Endothelial cell of umbilical vein (primary cell): ENCODE measurements around the gene FANCC. TPM values are rescaled to one million over a fixed set of nuclear protein-coding genes. Genes with fewer than 3 reads are reported as not detected.

Experiments
- BruUV-seq: library from RNA; stranded (reverse); fragments of 400-500 nt; replicated peaks from 2 replicates; lab custom pipeline; 2021; lab: Mats Ljungman, UMichigan
- CTCF ChIA-PET: fragments of 300-600, 350-600 bp; sonication (Branson Sonifier 250); formaldehyde crosslinking; loops from one replicate; lab custom pipeline; 2021; ENCODE audit warnings: antibody characterized with exemption, inconsistent platforms; lab: Charles Lee
- POLR2A ChIA-PET: fragments of 300-600, 350-600 bp; sonication (Branson Sonifier 250); formaldehyde crosslinking; loops from one replicate; lab custom pipeline; 2021; ENCODE audit warnings: antibody characterized with exemption, inconsistent platforms; lab: Charles Lee
- DNase-seq: peaks from one replicate; pipeline ENCODE4 v3.0.0-alpha.2; 2011; ENCODE audit warnings: low read depth, low spot score
- FAIRE-seq: peaks from 2 replicates; lab custom pipeline; 2011; peaks lifted over from hg19 to GRCh38; lab: Jason Lieb, UNC
- H2AFZ ChIP-seq: 2 replicates; pipeline ENCODE4 v1.6.0; 2012; ENCODE audit warnings: low read depth, low read length, control low read depth, inconsistent platforms
- H3K27ac ChIP-seq: 2 replicates; pipeline ENCODE4 v1.5.1; 2011; ENCODE audit warnings: low read depth, mild to moderate bottlenecking, control low read depth, low read length, moderate library complexity; ENCODE audit not compliant: insufficient read depth
- H3K27me3 ChIP-seq, 2 experiments: 2 replicates each; pipeline versions ENCODE4 v1.6.0 to v1.6.1; 2011; ENCODE audit warnings: low read length in 2 of 2, mixed read lengths in 1 of 2; ENCODE audit not compliant: control insufficient read depth in 2 of 2, insufficient read depth in 2 of 2
- H3K36me3 ChIP-seq, 2 experiments: 2 replicates in 1 of 2; 3 replicates in 1 of 2; pipeline ENCODE4 v1.5.1; 2011; ENCODE audit warnings: low read length in 2 of 2, mild to moderate bottlenecking in 1 of 2, moderate library complexity in 1 of 2; ENCODE audit not compliant: control insufficient read depth in 2 of 2, insufficient read depth in 2 of 2; ENCODE audit errors: extremely low read depth in 1 of 2
- H3K4me1 ChIP-seq: 3 replicates; pipeline ENCODE4 v1.5.1; 2011; ENCODE audit warnings: mild to moderate bottlenecking, low read length; ENCODE audit not compliant: control insufficient read depth, insufficient read depth; ENCODE audit errors: extremely low read depth
- H3K4me2 ChIP-seq: 2 replicates; pipeline ENCODE4 v1.6.1; 2011; ENCODE audit warnings: low read length, control low read depth, mixed read lengths; ENCODE audit not compliant: insufficient read depth
- H3K4me3 ChIP-seq, 3 experiments: fragments of 200-600 bp in 1 of 3; sonication (generic), shearing (Covaris generic) in 1 of 3; replicated peaks in 1 of 3; 2 replicates each; pipeline ENCODE4 v1.5.1; 2011 to 2016; ENCODE audit warnings: control low read depth in 3 of 3, low read length in 3 of 3, mild to moderate bottlenecking in 2 of 3, inconsistent platforms in 1 of 3, low read depth in 1 of 3, moderate library complexity in 1 of 3; ENCODE audit not compliant: insufficient read depth in 1 of 3
- H3K79me2 ChIP-seq: 2 replicates; pipeline ENCODE4 v1.6.0; 2012; ENCODE audit warnings: low read length, inconsistent platforms; ENCODE audit not compliant: control insufficient read depth, insufficient read depth
- H3K9ac ChIP-seq: replicated peaks from 2 replicates; pipeline ENCODE3; 2011; ENCODE audit warnings: low read length, control low read depth; ENCODE audit not compliant: insufficient read depth; ENCODE audit errors: extremely low read depth
- H3K9me1 ChIP-seq: replicated peaks from 3 replicates; pipeline ENCODE4 v1.6.0; 2011; ENCODE audit warnings: mild to moderate bottlenecking, low read length; ENCODE audit not compliant: control insufficient read depth, insufficient read depth; ENCODE audit errors: extremely low read depth
- H3K9me3 ChIP-seq: replicated peaks from 2 replicates; pipeline ENCODE4 v1.5.1; 2012; ENCODE audit warnings: low read length, inconsistent platforms; ENCODE audit not compliant: control insufficient read depth, insufficient read depth
- H4K20me1 ChIP-seq: replicated peaks from 2 replicates; pipeline ENCODE3; 2011; ENCODE audit warnings: mild to moderate bottlenecking, low read length; ENCODE audit not compliant: control insufficient read depth, insufficient read depth; ENCODE audit errors: extremely low read depth
- CTCF ChIP-seq, 2 donors: IDR thresholded peaks; 1 replicate in 1 of 2; 2 replicates in 1 of 2; pipeline ENCODE4 v1.5.1; 2011; ENCODE audit warnings: low read length in 2 of 2, mild to moderate bottlenecking in 2 of 2, moderate library complexity in 2 of 2, control low read depth in 1 of 2, inconsistent platforms in 1 of 2, low read depth in 1 of 2; ENCODE audit not compliant: insufficient read depth in 1 of 2; ENCODE audit errors: extremely low read depth in 1 of 2
- EZH2 ChIP-seq: IDR thresholded peaks from 2 replicates; pipeline ENCODE4 v1.6.1; 2012; ENCODE audit warnings: borderline replicate concordance, low read depth, mild to moderate bottlenecking, moderate library complexity, low read length, inconsistent platforms; ENCODE audit not compliant: severe bottlenecking
- FOS ChIP-seq: IDR thresholded peaks from 2 replicates; pipeline ENCODE4 v1.6.1; 2011; ENCODE audit warnings: mild to moderate bottlenecking, low read length, moderate library complexity, borderline replicate concordance; ENCODE audit not compliant: insufficient read depth
- GATA2 ChIP-seq: IDR thresholded peaks from 2 replicates; pipeline ENCODE4 v1.7.0; 2011; ENCODE audit warnings: low read depth, mild to moderate bottlenecking, moderate library complexity, mixed read lengths, low read length; ENCODE audit not compliant: insufficient read length, insufficient read depth
- JUN ChIP-seq: IDR thresholded peaks from 2 replicates; pipeline ENCODE4 v1.6.1; 2011; ENCODE audit warnings: borderline replicate concordance, low read depth; ENCODE audit not compliant: insufficient read length, insufficient read depth
- MAX ChIP-seq: IDR thresholded peaks from 2 replicates; pipeline ENCODE4 v1.6.1; 2011; ENCODE audit not compliant: insufficient read depth, insufficient read length
- MYC ChIP-seq: IDR thresholded peaks from one replicate; pipeline ENCODE4 v1.6.1; 2011; ENCODE audit warnings: mild to moderate bottlenecking, low read depth, low read length
- POLR2A ChIP-seq: IDR thresholded peaks from 2 replicates; pipeline ENCODE4 v1.6.1; 2012; ENCODE audit warnings: low read depth, mild to moderate bottlenecking, control low read depth, low read length
- POLR2AphosphoS5 ChIP-seq: IDR thresholded peaks from 2 replicates; pipeline ENCODE4 v1.6.1; 2012; ENCODE audit warnings: low read depth, mild to moderate bottlenecking, control low read depth, low read length, moderate library complexity; ENCODE audit not compliant: insufficient read depth
- dilution Hi-C: fragments of 300-500 bp; cut with MboI; formaldehyde crosslinking; loops from one replicate; pipeline ENCODE4 v1.15.0; 2019; ENCODE audit warnings: low sequenced_read_pairs; ENCODE audit not compliant: extremely low pct_ligation_motif_present
- intact Hi-C: fragments of 100-400 bp; cut with micrococcal nuclease; formaldehyde crosslinking; loops from one replicate; pipeline ENCODE4 v1.10.0; 2022
- polyA plus RNA-seq, 4 experiments: library from polyadenylated mRNA; depleted of rRNA in 3 of 4; stranded (reverse) in 3 of 4; unstranded in 1 of 4; fragments of >200 nt; gene quantifications; 2 replicates each; pipeline versions ENCODE4 v1.2.1 to v1.2.3, GENCODE V29; 2011 to 2012; ENCODE audit warnings: missing spikeins in 1 of 4
- total RNA-seq: library from RNA; stranded (reverse); gene quantifications from 2 replicates; pipeline ENCODE4 v1.2.3, GENCODE V29; 2021

FANCC gene
- total and polyA plus RNA-seq, 2 donors (not counting 3 experiments of a cell fraction or from before 2014, with no cell fraction given), result 5.7 to 13.1 TPM

GRCh38 chr9:95292226-95292625 lies 25.3 kb downstream of the FANCC start:
- Histone ChIP-seq H3K4me1 (no peaks in the 10 kb centered on the region), H3K79me2 (no peaks in the 10 kb centered on the region), H3K27me3 (no peaks in the 10 kb centered on the region), H3K27ac (no peak overlapping the region), H3K4me3 (no peak overlapping the region), H3K9ac (no peak overlapping the region), H3K36me3 (no peaks in the 10 kb centered on the region), H4K20me1 (no peaks in the 10 kb centered on the region), H3K9me1 (no peaks in the 10 kb centered on the region), H3K9me3 (no peaks in the 10 kb centered on the region), H2AFZ (no peak overlapping the region), H3K4me2 (no peak overlapping the region)
- no peak for TF ChIP-seq GATA2
- no peak for TF ChIP-seq JUN
- TF ChIP-seq MYC, result no peak
- TF ChIP-seq POLR2AphosphoS5, result no peak
- no peak for TF ChIP-seq POLR2A
- TF ChIP-seq FOS, result no peak
- TF ChIP-seq EZH2, result no peak
- no peak for TF ChIP-seq CTCF (IDR thresholded peaks at IDR 0.05; ENCODE audit: extremely low read depth in 1 of 2, insufficient read depth in 1 of 2, low read depth in 1 of 2, low read length in 2 of 2)
- TF ChIP-seq MAX, result no peak
- POLR2A ChIA-PET, result no interaction called here
- CTCF ChIA-PET, result interaction anchor here (0.5 kb wide), 1 partner anchor 926 kb away, joined by 4 read pairs; no protein-coding TSS in a partner anchor
- DNase-seq (no peak), FAIRE-seq (no peak)
- dilution Hi-C loops, result no loop called here
- intact Hi-C loops, result no loop called here
- no TSS peak for BruUV-seq
